Measurements from ENCODE around the gene DCUN1D2. TPM values are rescaled to one million over a fixed set of nuclear protein-coding genes. Genes with fewer than 3 reads are reported as not detected.

Gene DCUN1D2
- total RNA-seq, 1 donor from 2014 or later: 23.8 TPM

DNA sequence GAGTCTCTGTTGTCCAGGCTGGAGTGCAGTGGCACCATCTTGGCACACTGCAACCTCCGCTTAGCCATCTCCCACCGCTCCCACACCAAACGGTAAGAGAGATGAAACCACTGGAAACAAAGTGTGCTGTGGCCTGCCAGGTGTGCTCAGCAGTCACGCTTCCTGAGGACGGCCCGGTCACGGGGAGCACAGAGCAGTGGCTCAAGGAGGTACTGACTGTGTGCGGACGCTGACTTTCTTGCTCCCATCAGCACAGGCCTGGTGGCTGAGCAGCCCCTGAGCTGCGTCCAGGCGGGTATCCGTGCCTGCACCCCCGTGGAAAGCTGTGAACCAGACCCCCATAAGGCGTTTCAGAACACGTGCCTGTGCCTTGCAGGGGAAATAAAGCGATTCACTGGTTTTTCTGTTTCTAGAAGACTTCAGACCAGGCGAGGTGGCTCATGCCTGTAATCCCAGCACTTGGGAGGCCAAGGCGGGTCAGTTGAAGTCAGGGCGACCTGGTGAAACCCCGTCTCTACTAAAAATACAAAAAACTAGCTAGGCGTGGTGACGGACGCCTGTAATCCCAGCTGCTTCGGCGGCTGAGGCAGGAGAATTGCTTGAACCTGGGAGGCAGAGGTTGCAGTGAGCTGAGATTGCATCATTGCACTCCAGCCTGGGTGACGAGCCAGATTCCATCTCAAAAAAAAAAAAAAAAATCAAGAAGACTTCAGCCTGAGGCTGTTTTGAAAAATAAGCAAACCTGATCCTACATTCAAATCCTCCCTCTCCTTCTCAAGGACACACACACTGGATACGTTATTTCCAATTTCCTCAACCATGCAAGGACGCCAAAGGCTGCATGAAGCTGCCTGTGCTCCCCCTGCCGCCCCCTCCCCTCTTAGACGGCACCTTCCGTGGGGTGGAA, 62.7 kb downstream of the DCUN1D2 start:
- H2AFZ ChIP-seq (replicated peaks): no peak overlapping the region
- Mint-ChIP-seq H3K27me3 (ENCODE audit: insufficient read depth, low read depth) (peaks cover 2% of the 10 kb centered on the region), H3K27ac (peak overlapping the region; percentile 76), H3K4me3 (no peak overlapping the region), H3K9me3 (no peaks in the 10 kb centered on the region), H3K4me1 (peaks cover 6% of the 10 kb centered on the region), H3K36me3 (no peaks in the 10 kb centered on the region)
- H3K4me3 ChIP-seq: no peak overlapping the region
- no peaks in the 10 kb centered on the region for H3F3A ChIP-seq (ENCODE audit: low read depth)
- TF ChIP-seq EZH2phosphoT487 (IDR thresholded peaks at IDR 0.05) (no peak), EZH2 (IDR thresholded peaks at IDR 0.05) (no peak)
- TF ChIP-seq, protein P1, sequence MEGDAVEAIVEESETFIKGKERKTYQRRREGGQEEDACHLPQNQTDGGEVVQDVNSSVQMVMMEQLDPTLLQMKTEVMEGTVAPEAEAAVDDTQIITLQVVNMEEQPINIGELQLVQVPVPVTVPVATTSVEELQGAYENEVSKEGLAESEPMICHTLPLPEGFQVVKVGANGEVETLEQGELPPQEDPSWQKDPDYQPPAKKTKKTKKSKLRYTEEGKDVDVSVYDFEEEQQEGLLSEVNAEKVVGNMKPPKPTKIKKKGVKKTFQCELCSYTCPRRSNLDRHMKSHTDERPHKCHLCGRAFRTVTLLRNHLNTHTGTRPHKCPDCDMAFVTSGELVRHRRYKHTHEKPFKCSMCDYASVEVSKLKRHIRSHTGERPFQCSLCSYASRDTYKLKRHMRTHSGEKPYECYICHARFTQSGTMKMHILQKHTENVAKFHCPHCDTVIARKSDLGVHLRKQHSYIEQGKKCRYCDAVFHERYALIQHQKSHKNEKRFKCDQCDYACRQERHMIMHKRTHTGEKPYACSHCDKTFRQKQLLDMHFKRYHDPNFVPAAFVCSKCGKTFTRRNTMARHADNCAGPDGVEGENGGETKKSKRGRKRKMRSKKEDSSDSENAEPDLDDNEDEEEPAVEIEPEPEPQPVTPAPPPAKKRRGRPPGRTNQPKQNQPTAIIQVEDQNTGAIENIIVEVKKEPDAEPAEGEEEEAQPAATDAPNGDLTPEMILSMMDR (IDR thresholded peaks at IDR 0.05): no peak
- no peaks in the 10 kb centered on the region for H4K20me1 ChIP-seq (ENCODE audit: low read depth)
- no peak overlapping the region for H3K9ac ChIP-seq
- H3K36me3 ChIP-seq: no peaks in the 10 kb centered on the region
- no peaks in the 10 kb centered on the region for H3K9me3 ChIP-seq (ENCODE audit: low read depth)
- no peak overlapping the region for H3K27ac ChIP-seq
- DNase-seq (ENCODE audit: low spot score): peak; percentile 1
- no peaks in the 10 kb centered on the region for H3K27me3 ChIP-seq
- no peaks in the 10 kb centered on the region for H3K79me2 ChIP-seq (ENCODE audit: low read depth)
- no peak overlapping the region for H3K4me2 ChIP-seq
- no peaks in the 10 kb centered on the region for H3K4me1 ChIP-seq

DNA sequence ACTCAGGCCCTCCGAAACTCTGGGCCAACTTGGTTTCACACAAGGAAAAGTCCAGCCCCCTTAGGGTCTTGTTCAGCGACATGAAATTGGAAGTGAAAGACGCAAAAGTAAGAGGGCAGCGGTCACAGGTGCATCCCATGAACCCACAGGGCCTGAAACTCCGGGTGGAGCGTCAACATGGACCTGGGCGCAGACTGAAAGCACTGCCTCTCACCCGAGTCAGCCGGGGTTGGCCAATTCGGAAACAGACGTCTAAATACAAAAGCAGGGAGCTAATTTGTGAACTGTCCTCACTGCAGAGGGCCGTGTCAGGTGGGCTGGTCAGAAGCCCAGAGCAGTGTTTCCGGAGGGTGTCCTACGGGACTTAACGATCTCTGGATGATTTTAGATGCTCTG, 63.9 kb downstream of the DCUN1D2 start:
- H3F3A ChIP-seq (ENCODE audit: low read depth): peaks cover 3% of the 10 kb centered on the region
- H3K27ac Mint-ChIP-seq: no peak overlapping the region
- H3K4me3 ChIP-seq: no peak overlapping the region
- no peak overlapping the region for H2AFZ ChIP-seq (replicated peaks)
- peak; percentile 1 for DNase-seq (ENCODE audit: low spot score)
- H3K4me1 Mint-ChIP-seq: peaks cover 12% of the 10 kb centered on the region
- no peaks in the 10 kb centered on the region for H3K9me3 Mint-ChIP-seq
- no peaks in the 10 kb centered on the region for H3K9me3 ChIP-seq (ENCODE audit: low read depth)
- no peak overlapping the region for H3K4me3 Mint-ChIP-seq
- H3K4me1 ChIP-seq: no peaks in the 10 kb centered on the region
- H3K9ac ChIP-seq: no peak overlapping the region
- no peaks in the 10 kb centered on the region for H4K20me1 ChIP-seq (ENCODE audit: low read depth)
- H3K79me2 ChIP-seq (ENCODE audit: low read depth): no peaks in the 10 kb centered on the region
- no peaks in the 10 kb centered on the region for H3K36me3 ChIP-seq
- no peaks in the 10 kb centered on the region for H3K27me3 ChIP-seq
- no peak overlapping the region for H3K27ac ChIP-seq
- H3K27me3 Mint-ChIP-seq (ENCODE audit: insufficient read depth, low read depth): peaks cover 4% of the 10 kb centered on the region
- no peak overlapping the region for H3K4me2 ChIP-seq
- H3K36me3 Mint-ChIP-seq: no peaks in the 10 kb centered on the region
- TF ChIP-seq EZH2phosphoT487 (IDR thresholded peaks at IDR 0.05): no peak
- TF ChIP-seq EZH2 (IDR thresholded peaks at IDR 0.05): no peak
- TF ChIP-seq, protein P1 (IDR thresholded peaks at IDR 0.05): no peak

DNA sequence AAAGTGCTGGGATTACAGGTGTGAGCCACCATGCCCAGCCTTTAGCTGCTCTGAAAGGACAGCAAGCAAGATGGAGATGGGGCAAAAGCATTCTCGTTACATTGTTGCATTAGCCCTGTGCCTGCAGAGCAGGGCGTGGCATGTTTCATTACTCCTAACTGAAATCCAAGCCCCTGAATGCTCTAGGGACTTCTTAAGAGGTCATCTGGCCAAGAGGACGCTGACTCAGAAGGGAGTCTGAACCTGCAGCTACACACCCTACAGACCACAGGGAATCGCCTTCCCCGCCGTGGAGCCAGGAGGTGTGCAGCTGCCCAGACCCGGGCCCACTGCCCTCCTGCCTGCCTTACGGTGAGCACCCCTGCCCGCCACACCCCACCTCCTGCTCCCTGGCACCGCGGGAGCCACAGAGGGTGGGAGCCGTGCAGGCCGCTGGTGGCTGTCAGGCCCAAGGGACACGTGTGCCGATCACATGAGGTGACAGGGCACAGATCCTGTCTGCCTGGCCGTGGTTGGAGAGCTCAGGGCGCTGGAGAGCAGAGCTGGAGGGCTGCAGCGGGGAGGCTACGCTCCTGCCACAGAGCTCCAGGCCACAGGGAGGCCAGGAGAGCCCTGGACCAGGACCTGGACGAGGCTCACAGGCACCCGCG, 64.4 kb downstream of the DCUN1D2 start:
- Histone ChIP-seq H3K4me3 (no peak overlapping the region), H3K9ac (no peak overlapping the region), H4K20me1 (ENCODE audit: low read depth) (no peaks in the 10 kb centered on the region), H3K36me3 (no peaks in the 10 kb centered on the region), H3K4me2 (no peak overlapping the region), H2AFZ (replicated peaks) (no peak overlapping the region), H3K79me2 (ENCODE audit: low read depth) (no peaks in the 10 kb centered on the region), H3K27me3 (no peaks in the 10 kb centered on the region), H3F3A (ENCODE audit: low read depth) (peaks cover 4% of the 10 kb centered on the region), H3K4me1 (no peaks in the 10 kb centered on the region), H3K9me3 (ENCODE audit: low read depth) (no peaks in the 10 kb centered on the region), H3K27ac (no peak overlapping the region)
- peaks cover 4% of the 10 kb centered on the region for H3K27me3 Mint-ChIP-seq (ENCODE audit: insufficient read depth, low read depth)
- H3K4me3 Mint-ChIP-seq: no peak overlapping the region
- H3K9me3 Mint-ChIP-seq: no peaks in the 10 kb centered on the region
- peaks cover 11% of the 10 kb centered on the region for H3K4me1 Mint-ChIP-seq
- no peaks in the 10 kb centered on the region for H3K36me3 Mint-ChIP-seq
- DNase-seq (ENCODE audit: low spot score): peak; percentile 1
- H3K27ac Mint-ChIP-seq: no peak overlapping the region
- TF ChIP-seq, protein P1 (IDR thresholded peaks at IDR 0.05): no peak
- TF ChIP-seq EZH2phosphoT487 (IDR thresholded peaks at IDR 0.05) (no peak), EZH2 (IDR thresholded peaks at IDR 0.05) (no peak)
